ENCODE data around the gene SWI5. TPM values are rescaled to one million over a fixed set of nuclear protein-coding genes. Genes with fewer than 3 reads are reported as not detected.

Gene SWI5
- total RNA-seq, 2 experiments from 2014 or later, result 16.8 to 22.7 TPM

- no TSS peak for BruUV-seq (replicated peaks)
Measured at GRCh38 chr9:128266868-128267590, 9.0 kb upstream of the SWI5 start.

GRCh38 chr9:128271112-128271511 is 5.0 kb upstream of the SWI5 start:
- no peaks in the 10 kb centered on the region for H4K20me1 ChIP-seq (ENCODE audit: insufficient read depth, low read length)
- intact Hi-C loops (cut with micrococcal nuclease; ENCODE audit: unreplicated experiment), result no loop called here
- no peak overlapping the region for H2AFZ ChIP-seq (ENCODE audit: low read length)
- peaks cover 9% of the 10 kb centered on the region; the same call in 1 of the 2 replicates for H3K79me2 ChIP-seq (ENCODE audit: insufficient read depth, low read depth, low read length)
- H3K9me3 ChIP-seq (ENCODE audit: low read length), result no peaks in the 10 kb centered on the region
- DNase-seq (ENCODE audit: low spot score), result no peak
- H3K4me3 ChIP-seq (ENCODE audit: low read depth, low read length, poor library complexity, severe bottlenecking), result no peak overlapping the region
- H3K4me2 ChIP-seq (ENCODE audit: low read length), result no peak overlapping the region
- no peaks in the 10 kb centered on the region for H3K9me2 ChIP-seq (ENCODE audit: insufficient read depth, low read length)
- POLR2A ChIA-PET, result interaction anchor here (0.7 kb wide), 1 partner anchor 75 kb away, joined by 3 read pairs; no protein-coding TSS in a partner anchor
- TF ChIP-seq EZH2phosphoT487 (IDR thresholded peaks at IDR 0.05; ENCODE audit: borderline replicate concordance, low read depth, low read length) (no peak), CTCF (conservative IDR thresholded peaks at IDR 0.05; ENCODE audit: low read length) (no peak)
- peaks cover 20% of the 10 kb centered on the region; the same call in 1 of the 2 replicates for H3K36me3 ChIP-seq (ENCODE audit: insufficient read depth, low read length)
- CTCF ChIA-PET (ENCODE audit: unreplicated experiment), result no interaction called here
- no peak overlapping the region for H3K27ac ChIP-seq (ENCODE audit: low read depth, low read length, poor library complexity, severe bottlenecking)
- no TSS peak for BruUV-seq (replicated peaks)
- peaks cover 10% of the 10 kb centered on the region for H3K4me1 ChIP-seq (ENCODE audit: insufficient read depth, low read length, poor library complexity, severe bottlenecking)

More at GRCh38 chr9:128266868-128267590, 9.0 kb upstream of the SWI5 start:
- no peaks in the 10 kb centered on the region for H3K79me2 ChIP-seq (ENCODE audit: insufficient read depth, low read depth, low read length)
- no peak for DNase-seq (ENCODE audit: low spot score)
- no peak overlapping the region for H3K4me2 ChIP-seq (ENCODE audit: low read length)
- H3K4me3 ChIP-seq (ENCODE audit: low read depth, low read length, poor library complexity, severe bottlenecking), result no peak overlapping the region
- H3K9me2 ChIP-seq (ENCODE audit: insufficient read depth, low read length), result no peaks in the 10 kb centered on the region
- no peak for TF ChIP-seq EZH2phosphoT487 (IDR thresholded peaks at IDR 0.05; ENCODE audit: borderline replicate concordance, low read depth, low read length)
- H4K20me1 ChIP-seq (ENCODE audit: insufficient read depth, low read length), result no peaks in the 10 kb centered on the region
- H3K27ac ChIP-seq (ENCODE audit: low read depth, low read length, poor library complexity, severe bottlenecking), result no peak overlapping the region
- H3K9me3 ChIP-seq (ENCODE audit: low read length), result no peaks in the 10 kb centered on the region
- no peak overlapping the region for H2AFZ ChIP-seq (ENCODE audit: low read length)
- intact Hi-C loops (cut with micrococcal nuclease; ENCODE audit: unreplicated experiment), result no loop called here
- POLR2A ChIA-PET, result no interaction called here
- CTCF ChIA-PET (ENCODE audit: unreplicated experiment), result no interaction called here
- H3K36me3 ChIP-seq (ENCODE audit: insufficient read depth, low read length), result peaks cover 10% of the 10 kb centered on the region; the same call in 1 of the 2 replicates
- H3K4me1 ChIP-seq (ENCODE audit: insufficient read depth, low read length, poor library complexity, severe bottlenecking), result no peaks in the 10 kb centered on the region

DNA sequence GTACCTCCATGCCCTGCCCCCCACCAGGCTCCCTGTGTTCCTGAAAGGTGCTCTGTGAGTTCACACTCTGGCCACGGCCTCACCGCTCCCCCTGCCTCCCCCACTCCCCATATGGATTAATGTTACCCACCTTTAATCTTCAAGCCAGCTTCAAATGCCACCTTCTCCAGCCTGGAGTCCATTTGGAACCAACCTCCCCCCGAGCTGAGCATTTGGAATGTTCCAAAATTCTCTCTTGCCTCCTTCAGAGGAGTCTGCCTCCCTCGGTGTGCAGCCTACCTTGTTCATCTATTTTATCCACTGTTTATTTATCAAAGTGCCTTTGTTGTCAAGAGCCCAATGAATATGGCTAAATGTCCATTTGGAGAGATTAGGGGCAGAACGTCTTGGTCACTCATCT is 4.6 kb upstream of the SWI5 start:
- Histone ChIP-seq H3K4me3 (ENCODE audit: low read depth, low read length, poor library complexity, severe bottlenecking) (no peak overlapping the region), H3K9me2 (ENCODE audit: insufficient read depth, low read length) (no peaks in the 10 kb centered on the region), H3K4me2 (ENCODE audit: low read length) (no peak overlapping the region), H3K27ac (ENCODE audit: low read depth, low read length, poor library complexity, severe bottlenecking) (no peak overlapping the region), H3K36me3 (ENCODE audit: insufficient read depth, low read length) (peaks cover 20% of the 10 kb centered on the region; the same call in 1 of the 2 replicates), H3K79me2 (ENCODE audit: insufficient read depth, low read depth, low read length) (peaks cover 9% of the 10 kb centered on the region; the same call in 1 of the 2 replicates), H2AFZ (ENCODE audit: low read length) (no peak overlapping the region), H3K4me1 (ENCODE audit: insufficient read depth, low read length, poor library complexity, severe bottlenecking) (peaks cover 10% of the 10 kb centered on the region), H3K9me3 (ENCODE audit: low read length) (no peaks in the 10 kb centered on the region), H4K20me1 (ENCODE audit: insufficient read depth, low read length) (no peaks in the 10 kb centered on the region)
- BruUV-seq (replicated peaks), result no TSS peak
- CTCF ChIA-PET (ENCODE audit: unreplicated experiment), result no interaction called here
- POLR2A ChIA-PET, result interaction anchor here (0.7 kb wide), 2 partner anchors 28 to 75 kb away, joined by 3 to 4 read pairs; no protein-coding TSS in a partner anchor
- TF ChIP-seq EZH2phosphoT487 (IDR thresholded peaks at IDR 0.05; ENCODE audit: borderline replicate concordance, low read depth, low read length) (no peak), CTCF (conservative IDR thresholded peaks at IDR 0.05; ENCODE audit: low read length) (no peak)
- intact Hi-C loops (cut with micrococcal nuclease; ENCODE audit: unreplicated experiment), result no loop called here
- DNase-seq (ENCODE audit: low spot score), result no peak
